GM20000 (cell line): ENCODE measurements around the gene ZNF770.

Experiments used
- DNase-seq: peaks from one replicate; pipeline ENCODE4 v3.0.0; 2012; ENCODE audit warnings: low spot score
- CTCF ChIP-seq: IDR thresholded peaks from 2 replicates; pipeline ENCODE4 v1.5.1; 2012; ENCODE audit warnings: mild to moderate bottlenecking, control low read depth; ENCODE audit errors: extremely low read depth, missing control alignments

Gene ZNF770

DNA sequence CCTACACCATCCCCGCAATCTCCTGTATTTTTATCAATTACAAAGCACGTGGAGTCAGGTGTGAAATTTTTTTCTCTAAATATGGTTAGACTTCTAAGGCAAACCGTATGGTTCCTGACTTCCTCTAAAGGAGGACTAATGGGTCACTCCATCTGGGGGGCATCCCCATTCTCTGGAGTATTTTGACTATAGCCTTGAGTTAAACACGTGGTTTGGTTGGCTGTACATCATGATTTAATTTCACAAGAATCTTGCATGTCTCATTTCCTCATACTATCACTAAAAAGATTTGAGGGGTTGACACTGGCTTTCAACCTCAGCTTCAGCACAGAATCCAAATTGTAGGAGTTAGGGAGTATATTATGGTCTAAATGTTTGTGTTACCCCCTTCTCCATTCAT, 25.3 kb upstream of the ZNF770 start:
- no peak for TF ChIP-seq CTCF
- DNase-seq, result no peak

DNA sequence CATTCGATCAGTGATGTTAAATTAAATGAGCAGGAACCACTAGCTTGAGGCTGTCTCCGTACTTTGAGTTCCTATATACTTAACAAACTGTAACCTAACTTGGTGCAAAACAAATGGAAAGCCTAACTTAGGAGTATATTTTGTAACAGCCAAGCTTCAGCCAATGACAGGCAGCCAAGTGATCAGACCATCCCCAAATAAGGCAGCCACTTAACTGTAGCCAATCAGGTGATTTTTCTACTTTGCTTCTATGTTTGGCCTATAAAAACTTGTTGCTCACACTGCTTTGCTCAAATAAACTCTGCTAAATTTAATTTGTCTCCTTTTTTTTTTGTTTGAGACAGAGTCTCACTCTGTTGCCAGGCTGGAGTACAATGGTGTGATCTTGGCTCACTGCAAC, 19.3 kb upstream of the ZNF770 start:
- no peak for TF ChIP-seq CTCF
- no peak for DNase-seq

GRCh38 chr15:35005933-35006332, 17.8 kb upstream of the ZNF770 start:
- no peak for TF ChIP-seq CTCF
- DNase-seq, result no peak

GRCh38 chr15:35003928-35004327, 15.8 kb upstream of the ZNF770 start:
- no peak for TF ChIP-seq CTCF
- no peak for DNase-seq

DNA sequence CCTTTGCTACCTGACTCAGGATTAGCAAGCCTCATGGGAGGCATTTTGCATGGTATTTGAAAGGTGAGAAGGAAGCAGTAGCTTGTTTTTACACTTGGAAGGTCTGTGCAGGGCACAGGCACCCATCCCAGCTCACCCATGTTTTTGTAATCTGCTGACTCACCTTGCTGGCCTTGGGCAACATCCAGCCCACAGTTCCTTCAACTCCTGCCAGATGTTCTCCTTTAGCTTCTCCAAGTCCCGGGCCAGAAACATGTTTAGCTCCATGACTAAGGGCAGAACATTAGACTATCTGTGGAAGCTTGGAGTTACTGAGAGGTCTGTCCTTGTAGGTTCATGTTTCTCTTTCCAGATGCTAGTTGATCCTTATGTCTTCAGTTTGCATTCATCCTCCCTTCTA, 12.4 kb upstream of the ZNF770 start:
- TF ChIP-seq CTCF, result no peak
- DNase-seq, result no peak

- TF ChIP-seq CTCF, result no peak
- no peak for DNase-seq
Observed at GRCh38 chr15:34999906-35000305, 11.8 kb upstream of the ZNF770 start.

DNA sequence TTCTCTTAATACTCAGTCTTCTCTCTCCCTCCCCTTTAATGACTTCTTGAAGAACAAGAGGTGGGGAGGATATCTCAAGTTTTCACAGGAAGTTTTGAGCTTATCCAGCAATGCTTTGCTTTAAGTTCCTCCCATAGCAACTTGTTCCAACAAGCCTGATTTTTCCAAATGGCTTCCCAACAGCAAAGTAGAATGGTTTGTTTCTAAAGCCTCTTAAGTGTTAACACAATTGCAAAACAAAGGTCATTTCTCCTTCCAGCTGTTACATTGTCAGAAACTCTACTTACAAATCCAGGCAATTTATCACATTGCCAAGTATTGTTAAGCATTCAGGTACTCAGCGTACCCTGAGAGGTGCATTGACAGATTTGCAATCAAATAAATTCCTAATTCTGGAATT, 6.8 kb upstream of the ZNF770 start:
- no peak for TF ChIP-seq CTCF
- DNase-seq, result no peak
